GM13977 (cell line): ENCODE measurements around the gene OR1F1.
"Not testable (repeated sequence)": the region's sequence is repeated elsewhere in the genome, so short reads cannot be mapped to it uniquely, and the experiment has no call there.

Experiments
- DNase-seq: peaks from one replicate; pipeline ENCODE4 v3.0.0; 2012; ENCODE audit warnings: low spot score
- in situ Hi-C: fragments of 300-500 bp; cut with MboI; formaldehyde crosslinking; loops from one replicate; pipeline ENCODE4 v1.12.0; 2022; ENCODE audit warnings: low sequenced_read_pairs, low pct_unique_long_range_greater_than_20kb, mixed read lengths, inconsistent platforms; ENCODE audit not compliant: unreplicated experiment
- TF ChIP-seq, protein P1 (sequence below): IDR thresholded peaks from 2 replicates; pipeline ENCODE4 v1.5.1; 2012; ENCODE audit warnings: mild to moderate bottlenecking, control low read depth; ENCODE audit not compliant: insufficient read depth; ENCODE audit errors: extremely low read depth, missing control alignments

The OR1F1 gene

DNA sequence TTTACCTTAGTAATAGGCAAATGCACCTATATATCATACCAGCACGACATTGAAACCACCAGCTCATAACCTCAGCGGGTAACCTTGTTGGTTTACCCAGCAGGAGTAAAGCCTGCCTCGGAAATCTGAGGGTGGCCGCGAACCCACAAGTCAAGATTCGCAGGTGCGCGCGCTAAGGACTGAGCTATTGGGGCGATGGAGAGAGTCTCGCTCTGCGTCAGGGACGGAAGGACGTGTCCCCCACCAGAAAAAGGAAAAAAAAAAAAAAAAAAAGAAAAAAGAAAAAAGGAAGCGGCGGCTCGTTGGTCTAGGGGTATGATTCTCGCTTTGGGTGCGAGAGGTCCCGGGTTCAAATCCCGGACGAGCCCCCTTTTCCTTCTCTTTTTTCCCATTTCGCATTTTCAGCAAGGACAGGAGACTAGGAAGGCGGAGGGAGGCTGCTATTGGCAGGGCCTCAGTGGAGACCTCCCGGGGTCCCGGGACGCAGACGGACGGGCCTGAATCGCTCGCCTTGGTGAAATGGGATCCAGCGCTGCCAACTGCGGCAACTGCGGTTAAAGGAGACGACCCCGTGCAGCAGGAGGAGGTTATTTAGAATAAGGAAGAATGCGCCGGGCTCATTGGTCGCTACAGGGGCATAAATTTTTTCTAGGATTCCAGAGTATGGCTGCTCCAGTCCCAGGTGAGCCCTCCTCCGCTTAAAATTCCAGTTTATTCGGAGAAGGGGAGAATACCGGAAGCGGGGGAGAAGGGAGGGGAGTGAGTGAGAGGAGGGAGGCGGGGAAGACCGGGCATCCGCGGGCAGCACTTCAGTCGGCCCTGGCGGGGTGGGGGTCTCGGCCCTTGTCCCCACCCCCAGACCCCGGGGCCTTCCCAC lies at the start of gene OR1F1:
OR1F1 (plus strand) TSS at position 407 of the 877 bp plus-strand sequence.
- DNase-seq: peak; percentile 72
- in situ Hi-C loops: no loop called here

DNA sequence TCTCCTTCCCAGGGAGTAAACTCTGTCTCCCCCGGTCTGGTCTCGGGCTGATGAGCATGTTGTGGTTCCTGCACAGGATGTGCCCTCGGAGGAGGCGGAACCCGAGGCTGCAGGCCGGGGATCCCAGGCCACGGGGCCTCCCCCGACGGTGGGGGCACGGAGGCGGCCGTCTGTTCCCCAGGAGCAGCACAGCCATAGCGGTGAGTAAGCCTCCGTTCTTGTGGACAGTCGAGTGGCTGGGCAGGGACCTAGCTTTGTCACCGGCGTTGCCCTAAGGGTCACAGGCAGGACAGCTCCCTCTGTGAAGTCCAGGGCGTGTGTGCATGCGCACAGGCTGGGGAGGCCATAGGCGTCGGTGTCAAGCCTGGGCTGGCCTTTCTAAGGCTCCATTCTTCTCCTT lies 49.7 kb upstream of the OR1F1 start:
- in situ Hi-C loops: no loop called here
- DNase-seq: no peak
- TF ChIP-seq, protein P1, sequence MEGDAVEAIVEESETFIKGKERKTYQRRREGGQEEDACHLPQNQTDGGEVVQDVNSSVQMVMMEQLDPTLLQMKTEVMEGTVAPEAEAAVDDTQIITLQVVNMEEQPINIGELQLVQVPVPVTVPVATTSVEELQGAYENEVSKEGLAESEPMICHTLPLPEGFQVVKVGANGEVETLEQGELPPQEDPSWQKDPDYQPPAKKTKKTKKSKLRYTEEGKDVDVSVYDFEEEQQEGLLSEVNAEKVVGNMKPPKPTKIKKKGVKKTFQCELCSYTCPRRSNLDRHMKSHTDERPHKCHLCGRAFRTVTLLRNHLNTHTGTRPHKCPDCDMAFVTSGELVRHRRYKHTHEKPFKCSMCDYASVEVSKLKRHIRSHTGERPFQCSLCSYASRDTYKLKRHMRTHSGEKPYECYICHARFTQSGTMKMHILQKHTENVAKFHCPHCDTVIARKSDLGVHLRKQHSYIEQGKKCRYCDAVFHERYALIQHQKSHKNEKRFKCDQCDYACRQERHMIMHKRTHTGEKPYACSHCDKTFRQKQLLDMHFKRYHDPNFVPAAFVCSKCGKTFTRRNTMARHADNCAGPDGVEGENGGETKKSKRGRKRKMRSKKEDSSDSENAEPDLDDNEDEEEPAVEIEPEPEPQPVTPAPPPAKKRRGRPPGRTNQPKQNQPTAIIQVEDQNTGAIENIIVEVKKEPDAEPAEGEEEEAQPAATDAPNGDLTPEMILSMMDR: no peak

More for the DNA sequence above, at the start of gene OR1F1:
- TF ChIP-seq, protein P1: no peak

DNA sequence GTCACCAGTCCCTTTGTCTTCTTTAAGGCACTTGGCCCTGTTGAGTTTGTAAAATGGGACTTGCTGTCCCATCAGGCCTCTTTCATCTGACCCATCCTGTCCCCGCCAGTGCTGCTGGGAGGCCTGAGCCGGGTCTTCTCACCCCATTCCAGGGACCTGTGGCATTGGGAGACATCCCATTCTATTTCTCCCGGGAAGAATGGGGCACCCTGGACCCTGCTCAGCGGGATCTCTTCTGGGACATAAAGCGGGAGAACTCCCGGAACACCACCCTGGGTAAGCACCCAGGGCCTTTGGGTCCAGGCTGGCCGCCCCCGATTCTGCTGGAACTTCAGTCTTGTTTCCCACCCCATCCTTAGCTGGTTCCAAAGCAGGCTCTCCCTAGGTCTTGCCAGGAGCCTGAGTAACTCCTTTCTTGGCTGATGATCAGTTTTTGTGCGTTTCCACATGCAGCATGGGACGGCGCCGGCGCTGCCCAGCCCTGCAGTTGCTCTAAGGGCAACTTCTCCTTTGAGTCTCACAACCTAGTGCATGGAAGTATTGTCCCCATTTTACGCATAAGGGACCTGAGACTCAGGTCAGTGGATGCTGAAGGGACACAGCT lies 49.1 kb upstream of the OR1F1 start:
- TF ChIP-seq, protein P1: no peak
- in situ Hi-C loops: no loop called here
- DNase-seq: no peak

DNA sequence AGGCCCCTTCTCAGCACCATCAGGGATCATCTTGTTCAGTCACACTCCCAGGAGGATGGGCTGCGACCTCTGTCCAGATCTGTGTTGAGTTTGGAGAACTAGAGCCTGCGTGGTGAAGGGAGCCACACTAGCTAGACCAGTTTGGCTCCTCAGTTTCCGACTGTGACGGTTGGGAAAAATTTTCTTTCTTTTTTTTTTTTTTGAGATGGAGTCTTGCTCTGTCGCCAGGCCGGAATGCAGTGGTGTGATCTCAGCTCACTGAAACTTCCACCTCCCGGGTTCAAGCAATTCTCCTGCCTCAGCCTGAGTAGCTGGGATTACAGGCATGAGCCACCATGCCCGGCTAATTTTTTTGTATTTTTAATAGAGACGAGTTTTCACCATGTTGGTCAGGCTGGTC lies 48.4 kb upstream of the OR1F1 start:
- in situ Hi-C loops, DNase-seq: not testable (repeated sequence)

DNA sequence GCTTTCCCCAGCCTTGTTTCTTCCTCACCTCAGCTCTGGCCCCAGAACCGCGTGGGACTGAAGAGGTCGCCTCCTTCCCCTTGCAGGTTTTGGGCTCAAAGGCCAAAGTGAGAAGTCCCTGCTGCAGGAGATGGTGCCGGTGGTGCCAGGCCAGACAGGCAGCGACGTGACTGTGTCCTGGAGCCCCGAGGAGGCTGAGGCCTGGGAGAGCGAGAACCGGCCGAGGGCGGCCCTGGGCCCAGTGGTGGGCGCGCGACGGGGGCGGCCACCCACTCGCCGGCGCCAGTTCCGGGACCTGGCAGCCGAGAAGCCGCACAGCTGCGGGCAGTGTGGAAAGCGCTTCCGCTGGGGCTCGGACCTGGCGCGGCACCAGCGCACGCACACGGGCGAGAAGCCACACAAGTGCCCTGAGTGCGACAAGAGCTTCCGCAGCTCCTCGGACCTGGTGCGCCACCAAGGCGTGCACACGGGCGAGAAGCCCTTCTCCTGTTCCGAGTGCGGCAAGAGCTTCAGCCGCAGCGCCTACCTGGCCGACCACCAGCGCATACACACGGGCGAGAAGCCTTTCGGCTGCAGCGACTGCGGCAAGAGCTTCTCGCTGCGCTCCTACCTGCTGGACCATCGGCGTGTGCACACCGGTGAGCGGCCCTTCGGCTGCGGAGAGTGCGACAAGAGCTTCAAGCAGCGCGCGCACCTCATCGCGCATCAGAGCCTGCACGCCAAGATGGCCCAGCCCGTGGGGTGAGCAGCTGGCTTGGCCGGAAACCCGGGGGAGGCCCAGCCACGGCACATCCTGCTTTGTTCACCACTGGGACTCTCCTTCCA lies 47.2 kb upstream of the OR1F1 start:
- in situ Hi-C loops: no loop called here
- TF ChIP-seq, protein P1: no peak
- no peak for DNase-seq

DNA sequence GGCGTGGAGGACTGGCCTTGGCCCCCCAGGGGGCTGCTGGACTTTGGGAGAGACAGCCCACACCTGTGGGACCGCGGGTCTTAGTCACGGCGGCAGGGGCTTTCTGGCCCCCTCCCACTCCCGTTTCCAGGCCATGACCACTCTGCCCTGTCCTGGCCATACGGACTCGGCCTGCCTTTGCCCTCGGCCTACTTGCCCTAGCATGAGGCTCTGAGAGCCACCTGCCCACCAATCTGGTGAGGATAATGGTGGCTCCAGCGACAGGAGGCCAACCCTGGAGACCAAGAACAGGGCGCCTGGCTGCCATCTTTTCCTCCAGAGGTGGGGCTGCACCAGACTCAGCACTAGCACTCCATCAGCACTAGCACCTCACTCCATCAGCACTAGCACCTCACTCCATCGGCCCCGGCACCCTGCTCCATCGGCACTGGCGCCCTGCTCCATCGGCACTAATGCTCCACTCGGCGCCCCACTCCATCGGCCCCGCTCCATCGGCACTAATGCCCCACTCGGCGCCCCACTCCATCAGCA lies 46.2 kb upstream of the OR1F1 start:
- TF ChIP-seq, protein P1: no peak
- in situ Hi-C loops: no loop called here
- DNase-seq: no peak

DNA sequence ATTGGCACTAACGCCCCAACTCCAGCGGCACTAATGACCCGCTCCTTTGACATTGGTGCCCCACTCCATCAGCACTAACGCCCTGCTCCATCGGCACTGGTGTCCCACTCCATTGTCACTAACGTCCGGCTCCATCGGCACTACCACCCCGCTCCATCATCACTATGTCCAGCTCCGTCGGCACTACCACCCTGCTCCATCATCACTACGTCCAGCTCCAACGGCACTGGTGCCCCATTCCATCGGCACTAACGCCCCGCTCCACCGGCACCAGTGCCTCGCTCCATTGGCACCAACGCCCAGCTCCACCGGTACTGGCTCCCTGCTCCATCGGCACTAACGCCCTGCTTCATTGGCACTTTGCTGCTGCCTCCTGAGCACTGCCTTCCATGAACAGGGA lies 45.7 kb upstream of the OR1F1 start:
- TF ChIP-seq, protein P1: no peak
- DNase-seq: no peak
- in situ Hi-C loops: no loop called here
